Neuron (in vitro differentiated cells): ENCODE data around the gene UBE2F.

Experiments
- H2AFZ ChIP-seq: one replicate; pipeline ENCODE4 v1.6.1; 2013; ENCODE audit warnings: low read depth, mild to moderate bottlenecking, inconsistent platforms, low read length, moderate library complexity
- H3K27me3 ChIP-seq: one replicate; pipeline ENCODE4 v1.6.1; 2013; ENCODE audit warnings: low read length; ENCODE audit not compliant: insufficient read depth
- H3K36me3 ChIP-seq: one replicate; pipeline ENCODE4 v1.6.1; 2013; ENCODE audit warnings: low read length; ENCODE audit not compliant: insufficient read depth
- H3K4me1 ChIP-seq: one replicate; pipeline ENCODE4 v1.6.1; 2013; ENCODE audit warnings: low read length; ENCODE audit not compliant: insufficient read depth
- H3K4me3 ChIP-seq: 2 replicates; pipeline ENCODE4 v1.5.1; 2013; ENCODE audit warnings: mild to moderate bottlenecking, low read length, moderate library complexity
- H3K9me3 ChIP-seq: one replicate; pipeline ENCODE4 v1.6.1; 2013; ENCODE audit warnings: low read length

Gene UBE2F

DNA sequence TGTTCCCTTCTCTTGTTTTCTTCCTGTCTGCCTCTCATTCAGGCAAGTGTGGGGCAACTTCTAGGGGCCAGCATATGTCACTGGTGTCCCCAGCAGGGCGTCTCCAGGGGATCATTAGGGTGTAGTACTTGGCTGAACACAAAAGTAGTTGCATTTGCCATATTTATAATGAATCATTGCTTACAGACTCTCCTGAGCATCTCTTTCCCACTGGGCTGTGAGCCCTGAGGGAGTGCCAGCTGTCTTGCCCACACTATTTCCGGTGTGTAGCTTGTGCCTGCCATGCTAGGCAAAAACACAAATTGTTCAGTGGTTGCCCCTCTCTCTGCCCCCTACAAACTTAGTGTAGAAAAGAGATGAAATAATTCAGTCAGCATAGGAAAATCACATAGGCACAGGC is 53.1 kb downstream of the UBE2F start:
- H2AFZ ChIP-seq = no peak overlapping the region
- no peaks in the 10 kb centered on the region for H3K9me3 ChIP-seq
- no peaks in the 10 kb centered on the region for H3K27me3 ChIP-seq
- no peak overlapping the region for H3K4me3 ChIP-seq
- peaks cover 7% of the 10 kb centered on the region for H3K36me3 ChIP-seq
- H3K4me1 ChIP-seq = no peaks in the 10 kb centered on the region

DNA sequence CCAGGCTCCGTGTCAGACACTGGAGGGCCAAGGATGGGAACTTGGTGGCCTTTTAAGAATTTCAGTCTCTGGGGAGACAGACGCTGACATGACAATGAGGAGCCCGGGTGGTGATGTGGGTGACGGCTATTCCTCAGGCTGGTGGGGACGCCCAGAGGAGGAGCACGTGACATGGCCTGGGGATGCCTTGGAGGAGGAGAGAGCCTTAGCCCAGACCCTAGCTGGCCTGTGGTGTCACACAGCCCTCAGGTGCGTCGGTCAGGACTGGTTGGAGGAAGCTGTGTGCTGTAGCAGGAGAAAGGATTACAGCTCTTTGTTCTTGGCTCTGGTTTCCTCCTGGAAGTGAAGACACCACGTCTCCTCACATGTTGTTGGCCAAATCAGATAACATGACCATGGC is 54.0 kb downstream of the UBE2F start:
- Histone ChIP-seq H3K4me3 (no peak overlapping the region), H2AFZ (no peak overlapping the region), H3K4me1 (no peaks in the 10 kb centered on the region), H3K9me3 (no peaks in the 10 kb centered on the region), H3K27me3 (no peaks in the 10 kb centered on the region), H3K36me3 (peaks cover 9% of the 10 kb centered on the region)

DNA sequence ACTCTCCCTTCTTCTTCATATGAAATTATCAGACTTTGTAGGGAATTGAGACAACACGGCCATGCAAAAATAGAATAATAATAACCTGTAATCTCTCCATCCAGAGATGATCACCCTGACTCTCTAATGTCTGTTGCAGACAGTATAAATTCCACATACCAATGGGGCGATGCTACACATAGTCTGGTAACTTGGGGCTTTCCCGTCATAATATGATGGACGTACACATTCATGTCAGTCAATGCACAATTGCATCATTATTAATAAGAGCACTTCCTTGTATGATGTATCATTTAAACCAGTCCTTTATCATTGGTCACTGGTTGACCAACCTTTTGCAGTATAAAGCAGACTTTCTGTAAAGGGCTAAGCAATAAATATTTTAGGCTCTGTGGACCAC is 54.5 kb downstream of the UBE2F start:
- H3K4me1 ChIP-seq = no peaks in the 10 kb centered on the region
- H3K9me3 ChIP-seq = no peaks in the 10 kb centered on the region
- H3K27me3 ChIP-seq = no peaks in the 10 kb centered on the region
- peaks cover 8% of the 10 kb centered on the region for H3K36me3 ChIP-seq
- no peak overlapping the region for H3K4me3 ChIP-seq
- H2AFZ ChIP-seq = no peak overlapping the region

DNA sequence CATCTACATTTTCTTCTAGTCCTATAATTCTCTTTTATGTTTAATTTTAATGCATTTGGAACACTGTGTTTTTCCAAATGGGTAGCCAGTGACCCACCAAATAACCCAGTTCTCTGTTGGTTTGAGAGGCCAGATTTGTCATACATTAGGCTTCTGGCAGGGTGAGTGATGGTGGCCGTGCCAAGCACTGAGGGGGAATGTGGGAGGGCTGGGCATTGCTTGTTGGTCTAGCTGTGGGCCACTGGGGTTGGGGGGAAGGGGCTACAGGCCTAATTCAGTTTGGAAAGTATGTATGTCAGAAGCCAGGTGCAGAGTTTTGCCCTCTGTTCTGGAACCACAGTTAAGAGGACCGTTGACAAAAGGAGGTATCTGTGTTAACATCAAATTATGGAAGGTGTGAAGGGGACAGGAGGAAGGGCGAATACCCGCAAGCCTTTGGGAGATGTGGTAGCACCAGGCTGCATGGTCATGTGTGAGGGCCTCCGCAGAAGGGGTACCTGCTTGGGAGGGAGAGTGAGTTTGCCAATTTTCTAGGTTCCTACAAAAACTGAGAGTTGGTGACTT is 55.9 kb downstream of the UBE2F start:
- no peaks in the 10 kb centered on the region for H3K4me1 ChIP-seq
- H3K4me3 ChIP-seq = no peak overlapping the region
- no peak overlapping the region for H2AFZ ChIP-seq
- H3K27me3 ChIP-seq = no peaks in the 10 kb centered on the region
- peaks cover 13% of the 10 kb centered on the region for H3K36me3 ChIP-seq
- no peaks in the 10 kb centered on the region for H3K9me3 ChIP-seq

DNA sequence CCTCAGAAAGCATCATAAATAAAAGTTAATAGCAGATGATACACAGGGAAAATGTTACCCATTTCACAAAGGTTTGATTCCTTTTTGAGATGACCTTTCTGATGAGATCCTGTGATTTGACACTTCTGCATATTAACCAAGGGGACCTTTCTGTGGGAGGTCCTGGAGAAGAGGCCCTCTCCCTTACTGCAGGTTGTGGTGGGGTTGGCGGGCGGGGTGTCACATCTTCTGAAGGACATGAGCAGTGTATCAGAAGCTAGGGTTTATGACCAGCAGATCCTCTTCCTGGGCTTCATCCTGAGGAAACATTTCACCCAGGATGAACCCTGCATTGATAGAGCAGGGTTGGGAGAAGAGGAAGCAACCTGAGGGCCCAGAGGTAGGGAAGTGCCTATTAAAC is 56.8 kb downstream of the UBE2F start:
- Histone ChIP-seq H3K9me3 (no peaks in the 10 kb centered on the region), H3K36me3 (peaks cover 13% of the 10 kb centered on the region), H2AFZ (no peak overlapping the region), H3K4me1 (no peaks in the 10 kb centered on the region), H3K27me3 (no peaks in the 10 kb centered on the region), H3K4me3 (no peak overlapping the region)

DNA sequence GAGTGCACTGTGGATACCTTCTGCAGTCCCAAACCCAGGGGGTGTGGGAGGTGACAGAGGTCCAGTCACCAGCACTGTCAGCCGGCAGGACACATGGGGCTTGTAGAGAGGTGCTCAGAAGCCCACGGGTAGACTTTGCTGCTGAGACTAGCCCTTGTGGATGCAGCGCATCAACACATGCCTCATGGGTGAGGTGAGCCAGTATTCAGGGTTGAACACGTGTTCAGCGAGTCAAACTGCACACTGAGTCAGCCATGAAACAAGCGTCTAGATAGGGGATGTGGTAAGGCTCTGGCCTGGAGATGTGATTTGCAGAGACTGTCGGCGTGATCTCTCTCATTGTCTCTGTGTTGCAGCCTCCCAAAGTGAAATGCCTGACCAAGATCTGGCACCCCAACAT is 58.2 kb downstream of the UBE2F start:
- H3K4me3 ChIP-seq = no peak overlapping the region
- no peak overlapping the region for H2AFZ ChIP-seq
- no peaks in the 10 kb centered on the region for H3K27me3 ChIP-seq
- peaks cover 18% of the 10 kb centered on the region for H3K36me3 ChIP-seq
- H3K4me1 ChIP-seq = no peaks in the 10 kb centered on the region
- no peaks in the 10 kb centered on the region for H3K9me3 ChIP-seq

DNA sequence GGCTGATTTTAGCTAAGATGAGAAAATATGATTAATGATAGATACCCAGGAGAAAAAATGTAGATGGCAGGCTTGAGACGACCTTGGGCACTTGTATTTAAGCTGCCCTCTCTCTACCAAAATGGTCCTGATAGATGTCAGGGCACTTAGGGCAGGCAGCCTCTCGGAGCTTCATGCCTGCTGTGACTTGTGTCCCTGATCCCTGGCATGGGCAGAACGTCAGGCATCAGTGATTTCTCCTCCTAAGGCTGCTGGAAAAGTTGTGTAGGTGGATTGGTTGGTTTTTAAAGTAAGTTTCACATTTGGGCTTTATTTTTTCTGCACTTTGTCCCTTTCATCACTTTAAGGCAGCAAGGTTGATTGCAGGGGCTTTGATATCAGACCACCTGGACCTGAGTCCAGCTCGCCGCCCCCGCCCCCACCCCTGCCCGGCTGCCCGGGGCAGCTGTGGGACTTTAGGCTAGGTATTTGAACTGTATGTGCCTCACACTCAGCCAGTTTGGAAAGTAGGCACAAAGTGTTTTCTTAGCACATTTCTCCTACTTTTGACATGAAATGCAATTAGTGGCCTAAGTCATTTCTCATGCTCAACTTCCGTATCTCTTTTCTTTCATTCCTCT is 59.0 kb downstream of the UBE2F start:
- no peaks in the 10 kb centered on the region for H3K27me3 ChIP-seq
- no peak overlapping the region for H2AFZ ChIP-seq
- no peak overlapping the region for H3K4me3 ChIP-seq
- peaks cover 26% of the 10 kb centered on the region for H3K36me3 ChIP-seq
- H3K4me1 ChIP-seq = no peaks in the 10 kb centered on the region
- H3K9me3 ChIP-seq = no peaks in the 10 kb centered on the region

DNA sequence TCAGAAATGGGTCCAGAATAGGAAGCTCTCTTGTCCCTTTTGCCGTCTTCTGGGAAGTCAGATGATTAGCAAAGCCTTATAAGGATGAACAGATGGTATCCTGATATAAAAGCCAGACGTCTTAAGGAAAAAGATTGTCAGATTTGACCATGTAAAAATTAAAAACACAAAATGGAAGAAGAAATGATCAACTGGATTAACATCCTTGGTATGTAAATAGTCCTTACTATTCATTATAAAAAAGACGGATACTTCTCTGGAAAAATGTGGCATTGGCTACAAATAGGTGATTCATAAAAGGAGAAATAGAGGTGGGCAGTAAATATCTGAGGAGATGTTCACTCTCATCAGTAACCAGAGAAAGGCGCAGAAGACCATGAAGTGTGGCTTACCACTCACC is 60.2 kb downstream of the UBE2F start:
- Histone ChIP-seq H3K27me3 (no peaks in the 10 kb centered on the region), H3K4me3 (no peak overlapping the region), H3K36me3 (peaks cover 35% of the 10 kb centered on the region), H2AFZ (no peak overlapping the region), H3K9me3 (no peaks in the 10 kb centered on the region), H3K4me1 (no peaks in the 10 kb centered on the region)

DNA sequence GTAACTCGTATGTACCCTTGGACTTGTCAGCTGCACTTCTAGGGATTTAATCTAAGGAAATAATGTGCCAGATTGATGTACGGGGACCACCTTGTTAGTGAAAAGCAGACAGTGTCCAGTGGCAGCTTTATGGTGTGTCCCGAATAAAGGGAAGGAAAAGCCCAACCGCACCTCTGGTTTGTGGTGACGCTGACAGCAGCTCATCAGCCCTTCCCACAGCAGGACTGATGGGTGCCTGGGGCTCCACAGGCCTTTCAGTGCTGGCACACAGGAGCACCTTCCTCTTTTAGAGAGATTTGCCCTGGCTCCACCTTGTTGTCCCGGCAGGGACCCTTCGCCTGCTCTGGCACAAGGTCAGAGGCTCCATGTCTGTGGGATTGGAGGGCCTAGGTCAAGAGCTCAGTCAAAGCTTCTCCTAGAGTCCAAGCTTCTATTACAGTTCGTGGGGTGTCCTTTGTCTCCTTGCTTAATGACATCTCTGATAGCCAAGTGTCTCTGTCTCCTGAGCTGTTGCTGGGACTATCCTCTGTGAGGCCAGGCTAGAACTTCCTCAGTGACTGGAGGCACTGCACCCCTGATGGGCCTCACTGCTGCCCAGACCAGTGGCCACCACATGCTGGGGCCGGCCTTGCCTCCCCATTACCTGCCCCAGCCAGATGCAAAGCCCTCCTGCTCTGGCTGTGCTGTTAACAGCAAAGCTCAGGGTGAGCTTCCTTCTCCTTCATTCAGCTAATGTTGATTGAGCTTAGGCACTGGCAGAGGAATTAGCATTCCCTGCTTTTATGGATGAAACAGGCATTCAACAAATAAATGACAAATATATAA is 61.0 kb downstream of the UBE2F start:
- Histone ChIP-seq H3K27me3 (no peaks in the 10 kb centered on the region), H2AFZ (no peak overlapping the region), H3K4me1 (no peaks in the 10 kb centered on the region), H3K36me3 (peaks cover 39% of the 10 kb centered on the region), H3K4me3 (no peak overlapping the region), H3K9me3 (no peaks in the 10 kb centered on the region)

DNA sequence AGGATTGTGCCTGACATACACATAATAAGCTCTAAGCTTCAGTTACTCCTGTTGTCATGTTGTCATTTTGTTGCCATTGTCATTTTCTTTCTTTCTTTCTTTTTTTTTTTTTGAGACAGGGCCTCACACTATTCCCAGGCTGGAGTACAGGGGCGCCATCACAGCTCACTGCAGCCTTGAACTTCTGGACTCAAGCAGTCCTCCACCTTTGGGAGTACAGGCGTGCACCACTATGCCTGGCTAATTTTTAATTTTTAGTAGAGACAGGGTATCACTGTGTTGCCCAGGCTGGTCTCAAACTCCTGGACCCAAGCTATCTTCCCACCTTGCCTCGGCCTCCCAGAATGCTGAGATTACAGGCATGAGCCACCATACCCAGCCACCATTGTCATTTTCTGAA is 63.0 kb downstream of the UBE2F start:
- no peaks in the 10 kb centered on the region for H3K27me3 ChIP-seq

DNA sequence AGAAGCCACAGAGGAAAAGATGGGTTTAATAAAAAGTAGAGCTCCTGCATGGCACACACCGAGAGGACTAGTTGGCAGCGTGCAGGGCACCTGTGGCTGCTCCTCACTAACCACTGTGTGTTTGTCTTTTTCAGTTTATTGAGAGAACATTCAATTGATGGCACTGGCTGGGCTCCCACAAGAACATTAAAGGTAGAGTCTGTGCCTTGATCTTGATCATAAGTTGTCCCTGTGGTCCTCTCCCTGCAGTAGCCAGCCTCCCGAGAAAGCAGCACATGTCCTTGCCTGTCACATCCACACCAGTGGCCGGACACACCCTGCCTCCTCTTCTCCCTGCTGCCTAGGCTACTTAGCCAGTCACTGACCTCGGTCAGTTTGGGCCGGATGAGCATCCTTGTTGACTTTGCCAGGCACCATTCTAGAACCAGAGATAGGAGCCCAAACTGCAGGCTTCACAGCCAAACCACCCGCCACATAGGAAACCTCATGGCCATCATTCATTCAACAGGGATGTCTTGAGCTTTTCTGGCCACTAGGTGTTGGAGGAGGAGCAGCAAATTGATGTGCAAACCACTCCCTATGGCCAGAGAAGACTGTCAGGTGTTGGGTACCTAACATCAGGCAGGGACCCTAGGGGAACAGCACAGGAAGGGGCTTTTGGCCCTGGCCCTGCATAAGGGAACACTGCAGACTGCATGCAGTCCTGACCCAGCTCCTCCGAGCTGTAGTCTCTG is 63.8 kb downstream of the UBE2F start:
- H3K4me3 ChIP-seq = no peak overlapping the region
- H2AFZ ChIP-seq = no peak overlapping the region
- H3K36me3 ChIP-seq = peaks cover 45% of the 10 kb centered on the region
- H3K9me3 ChIP-seq = no peaks in the 10 kb centered on the region
- no peaks in the 10 kb centered on the region for H3K27me3 ChIP-seq
- no peaks in the 10 kb centered on the region for H3K4me1 ChIP-seq

More for the DNA sequence above, 63.0 kb downstream of the UBE2F start:
- H3K4me3 ChIP-seq = no peak overlapping the region
- H3K9me3 ChIP-seq = no peaks in the 10 kb centered on the region
- no peak overlapping the region for H2AFZ ChIP-seq
- no peaks in the 10 kb centered on the region for H3K4me1 ChIP-seq
- peaks cover 42% of the 10 kb centered on the region for H3K36me3 ChIP-seq

DNA sequence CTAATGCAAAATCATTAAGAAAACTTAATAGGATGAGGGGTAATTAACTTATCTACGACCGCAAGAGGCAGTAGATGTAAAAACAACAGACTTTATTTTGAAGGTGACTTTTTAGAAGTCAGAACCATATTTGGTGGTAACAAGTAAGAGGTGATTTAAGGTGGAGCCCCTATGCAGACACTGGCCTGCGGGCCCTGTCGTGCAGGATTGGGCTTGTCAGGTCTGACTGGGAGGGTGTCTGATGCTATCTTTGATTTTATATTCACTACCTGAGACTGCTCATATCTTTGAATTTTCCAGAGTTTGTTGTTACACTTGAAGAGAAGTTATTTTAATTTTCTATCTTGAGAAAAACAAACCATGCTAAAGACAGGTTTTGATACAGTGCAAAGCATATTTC is 64.9 kb downstream of the UBE2F start:
- Histone ChIP-seq H3K9me3 (no peaks in the 10 kb centered on the region), H3K4me3 (no peak overlapping the region), H3K27me3 (no peaks in the 10 kb centered on the region), H3K4me1 (no peaks in the 10 kb centered on the region), H3K36me3 (peaks cover 43% of the 10 kb centered on the region), H2AFZ (no peak overlapping the region)

DNA sequence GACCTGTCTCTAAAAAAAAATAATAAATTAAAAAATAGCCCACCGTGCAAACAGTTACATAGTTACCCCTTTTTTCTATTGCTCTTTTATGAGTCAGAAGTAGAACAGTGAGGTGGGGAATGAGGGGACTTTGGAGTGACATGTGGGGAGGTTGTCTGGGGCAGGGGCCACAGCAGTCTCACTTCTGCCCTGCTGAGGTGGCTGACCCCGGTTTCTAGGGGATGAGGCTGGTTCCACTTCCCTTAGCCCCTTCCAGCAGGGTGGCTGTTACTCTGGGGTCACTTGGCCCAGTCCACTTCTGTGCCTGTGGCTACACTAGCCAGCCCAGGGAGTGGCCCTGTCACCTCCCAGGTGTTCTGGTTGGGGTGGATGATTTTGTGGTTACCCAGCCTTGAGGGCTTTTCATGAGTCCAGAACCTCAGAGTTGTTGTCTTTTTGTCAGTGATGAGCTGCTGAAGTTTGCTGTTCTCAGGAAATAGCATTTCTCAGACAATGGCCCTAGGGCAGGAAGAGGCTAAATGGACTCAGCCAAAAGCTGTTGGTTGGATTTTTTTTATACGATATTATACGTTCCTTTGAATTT is 66.0 kb downstream of the UBE2F start:
- Histone ChIP-seq H3K36me3 (peaks cover 44% of the 10 kb centered on the region), H3K4me1 (no peaks in the 10 kb centered on the region), H3K4me3 (no peak overlapping the region), H3K27me3 (no peaks in the 10 kb centered on the region), H3K9me3 (no peaks in the 10 kb centered on the region), H2AFZ (no peak overlapping the region)
